ENCODE measurements around the gene ATP13A2.

ATP13A2 gene

GRCh38 chr1:17004466-17005364 is 7.0 kb downstream of the ATP13A2 start:
- no peak for DNase-seq (ENCODE audit: low spot score)

- DNase-seq (ENCODE audit: low spot score) = no peak
Observed at GRCh38 chr1:17002524-17002902, 9.2 kb downstream of the ATP13A2 start.

GRCh38 chr1:17001760-17002523 is 9.8 kb downstream of the ATP13A2 start:
- DNase-seq (ENCODE audit: low spot score) = no peak

- no peak for DNase-seq (ENCODE audit: low spot score)
Observed at GRCh38 chr1:16999863-17000262, 11.9 kb downstream of the ATP13A2 start.

GRCh38 chr1:16998589-16998988 is 13.1 kb downstream of the ATP13A2 start:
- DNase-seq (ENCODE audit: low spot score) = no peak

- DNase-seq (ENCODE audit: low spot score) = no peak
Observed at GRCh38 chr1:16996845-16997244, 14.9 kb downstream of the ATP13A2 start.

- no peak for DNase-seq (ENCODE audit: low spot score)
Observed at GRCh38 chr1:16993521-16994038, 18.1 kb downstream of the ATP13A2 start.

GRCh38 chr1:16992675-16993074 is 19.1 kb downstream of the ATP13A2 start:
- no peak for DNase-seq (ENCODE audit: low spot score)

GRCh38 chr1:16992102-16992501 is 19.6 kb downstream of the ATP13A2 start:
- DNase-seq (ENCODE audit: low spot score) = no peak

GRCh38 chr1:16991571-16991970 is 20.2 kb downstream of the ATP13A2 start:
- no peak for DNase-seq (ENCODE audit: low spot score)

GRCh38 chr1:16989676-16990391 is 21.9 kb downstream of the ATP13A2 start:
- DNase-seq (ENCODE audit: low spot score) = no peak

GRCh38 chr1:16988210-16988609 is 23.5 kb downstream of the ATP13A2 start:
- DNase-seq (ENCODE audit: low spot score) = no peak

- no peak for DNase-seq (ENCODE audit: low spot score)
Observed at GRCh38 chr1:16986962-16987361, 24.8 kb downstream of the ATP13A2 start.

- no peak for DNase-seq (ENCODE audit: low spot score)
Observed at GRCh38 chr1:16986560-16986959, 25.2 kb downstream of the ATP13A2 start.

- DNase-seq (ENCODE audit: low spot score) = no peak
Observed at GRCh38 chr1:16986113-16986512, 25.6 kb downstream of the ATP13A2 start.

GRCh38 chr1:16984717-16985116 is 27.0 kb downstream of the ATP13A2 start:
- DNase-seq (ENCODE audit: low spot score) = no peak

GRCh38 chr1:16983649-16984048 is 28.1 kb downstream of the ATP13A2 start:
- DNase-seq (ENCODE audit: low spot score) = no peak

- no peak for DNase-seq (ENCODE audit: low spot score)
Observed at GRCh38 chr1:16982902-16983301, 28.8 kb downstream of the ATP13A2 start.

GRCh38 chr1:16981269-16981849 is 30.4 kb downstream of the ATP13A2 start:
- DNase-seq (ENCODE audit: low spot score) = no peak

- DNase-seq (ENCODE audit: low spot score) = no peak
Observed at GRCh38 chr1:16980473-16981268, 31.1 kb downstream of the ATP13A2 start, which contains the start of gene MFAP2. Gene MFAP2 (minus strand): TSS chr1:16980620. CDS start chr1:16978273, 2,347 bp downstream.
